ENCODE data around the gene SCARB1. TPM values are rescaled to one million over a fixed set of nuclear protein-coding genes. Genes with fewer than 3 reads are reported as not detected.

Gene SCARB1
- total and polyA plus RNA-seq, 2 of the 13 experiments (the other 11 are each of a cell fraction or from before 2014, with no cell fraction given): 63.4 to 160 TPM

DNA sequence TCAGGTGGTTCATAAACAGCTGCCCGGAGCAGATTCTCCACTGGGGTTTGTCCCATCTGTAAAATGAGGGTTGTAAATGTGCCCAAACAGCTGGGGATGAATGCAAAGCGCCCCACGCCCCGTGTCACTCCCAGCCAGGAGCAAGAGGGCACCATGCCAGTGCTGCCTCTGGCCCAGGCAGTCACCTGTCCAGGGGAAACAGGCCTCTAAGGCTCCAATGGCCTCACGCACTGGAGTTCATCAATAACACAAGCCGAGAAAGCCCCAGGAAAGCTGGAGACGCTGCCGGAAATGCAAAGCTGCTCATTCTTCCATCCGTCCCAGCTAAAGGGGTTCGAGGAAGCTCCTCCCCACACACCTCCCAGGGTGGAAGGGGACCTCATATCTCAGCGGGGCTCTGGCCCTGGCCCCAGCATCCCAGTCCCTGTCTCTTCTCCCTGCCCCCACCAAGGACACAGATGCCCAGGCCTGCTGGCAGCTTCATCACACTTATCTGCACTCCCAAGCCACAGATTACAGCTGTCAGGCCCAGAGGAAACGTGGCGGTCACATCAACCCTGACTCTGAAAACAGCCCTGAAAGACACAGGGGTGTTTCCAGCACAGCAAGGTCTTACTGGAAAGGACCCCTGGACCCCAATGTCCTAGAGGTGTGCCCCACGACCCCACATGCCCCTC is 21.5 kb downstream of the SCARB1 start (continued):
- TF ChIP-seq ZNF180 (CRISPR knock-in tag; IDR thresholded peaks at IDR 0.05; ENCODE audit: borderline replicate concordance, low read depth) (no peak), ZNF468 (CRISPR knock-in tag; IDR thresholded peaks at IDR 0.05) (no peak)

DNA sequence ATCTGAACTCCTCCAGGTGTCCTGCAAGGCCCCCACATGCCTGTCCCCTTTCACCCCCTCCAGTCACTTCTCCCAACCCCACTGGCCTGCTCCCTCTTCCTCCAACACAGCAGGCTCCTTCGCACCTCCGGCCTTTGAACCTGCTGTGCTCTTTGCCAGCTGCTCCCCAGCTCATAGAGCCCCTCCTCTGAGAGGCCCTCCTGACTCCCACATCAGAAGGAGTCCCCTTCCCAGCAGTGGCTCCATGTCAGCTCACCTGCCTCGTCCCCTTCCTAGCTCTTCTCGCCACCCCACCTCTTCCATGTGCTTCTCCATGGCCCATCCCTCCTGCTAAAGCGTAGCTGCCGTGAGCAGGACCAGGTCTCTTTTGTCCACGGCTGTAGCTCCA is 22.1 kb downstream of the SCARB1 start:
- no peak overlapping the region for H3K4me2 ChIP-seq (ENCODE audit: low read depth, low read length)
- BruUV-seq (replicated peaks): no TSS peak
- in situ Hi-C loops (cut with HindIII; ENCODE audit: extremely low pct_ligation_motif_present, low pct_unique_long_range_greater_than_20kb) (no loop called here), intact Hi-C loops (cut with micrococcal nuclease; ENCODE audit: unreplicated experiment) (no loop called here)
- H3K27ac ChIP-seq (ENCODE audit: extremely low read length, insufficient read depth, low read length): peak overlapping the region; percentile 43
- H3K27me3 ChIP-seq (ENCODE audit: control insufficient read depth in 1 of 2, insufficient read depth in 2 of 2, low read length in 2 of 2): no peaks in the 10 kb centered on the region
- WGBS (ENCODE audit: low lambda C conversion rate): 79% methylated on average over 7 of the region's 7 CpGs
- H2AFZ ChIP-seq (ENCODE audit: low read length): no peak overlapping the region
- H3K79me2 ChIP-seq (ENCODE audit: insufficient read depth, low read length): peaks cover 60% of the 10 kb centered on the region
- FAIRE-seq (no peak), DNase-seq (ENCODE audit: low spot score) (no peak), ATAC-seq (peak; percentile 5; the same call in 1 of the 3 replicates)
- no peaks in the 10 kb centered on the region for H3K9me3 ChIP-seq (ENCODE audit: low read length)
- ChIA-PET POLR2A (interaction anchor here (1.3 to 3.3 kb wide), 4 partner anchors 11 to 73 kb away, joined by 3 to 13 read pairs (median 5); partner anchors contain the start of gene UBC), CTCF (ENCODE audit: low intra/inter-chr PET ratio, low total read pairs) (no interaction called here)
- H3K4me3 ChIP-seq (replicated peaks in 1 of 3; ENCODE audit: insufficient read depth in 1 of 3, low read depth in 2 of 3, low read length in 3 of 3): no peak overlapping the region
- peaks cover 2 to 31% of the 10 kb centered on the region in 2 experiments; a peak in 4 of 5 replicates for H3K36me3 ChIP-seq (replicated peaks in 1 of 2; ENCODE audit: control insufficient read depth in 1 of 2, insufficient read depth in 2 of 2, low read length in 2 of 2)
- peaks cover 91% of the 10 kb centered on the region for H3K4me1 ChIP-seq (ENCODE audit: insufficient read depth, low read length)
- no peak overlapping the region for H3K9ac ChIP-seq (ENCODE audit: insufficient read depth, low read depth, low read length)
- H4K20me1 ChIP-seq (ENCODE audit: insufficient read depth, low read length): no peaks in the 10 kb centered on the region
- TF ChIP-seq, protein P1, sequence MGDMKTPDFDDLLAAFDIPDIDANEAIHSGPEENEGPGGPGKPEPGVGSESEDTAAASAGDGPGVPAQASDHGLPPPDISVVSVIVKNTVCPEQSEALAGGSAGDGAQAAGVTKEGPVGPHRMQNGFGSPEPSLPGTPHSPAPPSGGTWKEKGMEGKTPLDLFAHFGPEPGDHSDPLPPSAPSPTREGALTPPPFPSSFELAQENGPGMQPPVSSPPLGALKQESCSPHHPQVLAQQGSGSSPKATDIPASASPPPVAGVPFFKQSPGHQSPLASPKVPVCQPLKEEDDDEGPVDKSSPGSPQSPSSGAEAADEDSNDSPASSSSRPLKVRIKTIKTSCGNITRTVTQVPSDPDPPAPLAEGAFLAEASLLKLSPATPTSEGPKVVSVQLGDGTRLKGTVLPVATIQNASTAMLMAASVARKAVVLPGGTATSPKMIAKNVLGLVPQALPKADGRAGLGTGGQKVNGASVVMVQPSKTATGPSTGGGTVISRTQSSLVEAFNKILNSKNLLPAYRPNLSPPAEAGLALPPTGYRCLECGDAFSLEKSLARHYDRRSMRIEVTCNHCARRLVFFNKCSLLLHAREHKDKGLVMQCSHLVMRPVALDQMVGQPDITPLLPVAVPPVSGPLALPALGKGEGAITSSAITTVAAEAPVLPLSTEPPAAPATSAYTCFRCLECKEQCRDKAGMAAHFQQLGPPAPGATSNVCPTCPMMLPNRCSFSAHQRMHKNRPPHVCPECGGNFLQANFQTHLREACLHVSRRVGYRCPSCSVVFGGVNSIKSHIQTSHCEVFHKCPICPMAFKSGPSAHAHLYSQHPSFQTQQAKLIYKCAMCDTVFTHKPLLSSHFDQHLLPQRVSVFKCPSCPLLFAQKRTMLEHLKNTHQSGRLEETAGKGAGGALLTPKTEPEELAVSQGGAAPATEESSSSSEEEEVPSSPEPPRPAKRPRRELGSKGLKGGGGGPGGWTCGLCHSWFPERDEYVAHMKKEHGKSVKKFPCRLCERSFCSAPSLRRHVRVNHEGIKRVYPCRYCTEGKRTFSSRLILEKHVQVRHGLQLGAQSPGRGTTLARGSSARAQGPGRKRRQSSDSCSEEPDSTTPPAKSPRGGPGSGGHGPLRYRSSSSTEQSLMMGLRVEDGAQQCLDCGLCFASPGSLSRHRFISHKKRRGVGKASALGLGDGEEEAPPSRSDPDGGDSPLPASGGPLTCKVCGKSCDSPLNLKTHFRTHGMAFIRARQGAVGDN (CRISPR knock-in tag; IDR thresholded peaks at IDR 0.05): peak; percentile 85
- TF ChIP-seq, protein P2, sequence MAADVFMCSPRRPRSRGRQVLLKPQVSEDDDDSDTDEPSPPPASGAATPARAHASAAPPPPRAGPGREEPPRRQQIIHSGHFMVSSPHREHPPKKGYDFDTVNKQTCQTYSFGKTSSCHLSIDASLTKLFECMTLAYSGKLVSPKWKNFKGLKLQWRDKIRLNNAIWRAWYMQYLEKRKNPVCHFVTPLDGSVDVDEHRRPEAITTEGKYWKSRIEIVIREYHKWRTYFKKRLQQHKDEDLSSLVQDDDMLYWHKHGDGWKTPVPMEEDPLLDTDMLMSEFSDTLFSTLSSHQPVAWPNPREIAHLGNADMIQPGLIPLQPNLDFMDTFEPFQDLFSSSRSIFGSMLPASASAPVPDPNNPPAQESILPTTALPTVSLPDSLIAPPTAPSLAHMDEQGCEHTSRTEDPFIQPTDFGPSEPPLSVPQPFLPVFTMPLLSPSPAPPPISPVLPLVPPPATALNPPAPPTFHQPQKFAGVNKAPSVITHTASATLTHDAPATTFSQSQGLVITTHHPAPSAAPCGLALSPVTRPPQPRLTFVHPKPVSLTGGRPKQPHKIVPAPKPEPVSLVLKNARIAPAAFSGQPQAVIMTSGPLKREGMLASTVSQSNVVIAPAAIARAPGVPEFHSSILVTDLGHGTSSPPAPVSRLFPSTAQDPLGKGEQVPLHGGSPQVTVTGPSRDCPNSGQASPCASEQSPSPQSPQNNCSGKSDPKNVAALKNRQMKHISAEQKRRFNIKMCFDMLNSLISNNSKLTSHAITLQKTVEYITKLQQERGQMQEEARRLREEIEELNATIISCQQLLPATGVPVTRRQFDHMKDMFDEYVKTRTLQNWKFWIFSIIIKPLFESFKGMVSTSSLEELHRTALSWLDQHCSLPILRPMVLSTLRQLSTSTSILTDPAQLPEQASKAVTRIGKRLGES (CRISPR knock-in tag; IDR thresholded peaks at IDR 0.05; ENCODE audit: borderline replicate concordance): no peak
- TF ChIP-seq ZNF263 (CRISPR knock-in tag; IDR thresholded peaks at IDR 0.05) (peak; percentile 86), SALL1 (CRISPR knock-in tag; IDR thresholded peaks at IDR 0.05) (peak; percentile 50), TAF15 (IDR thresholded peaks at IDR 0.05; ENCODE audit: low read depth, low read length, poor library complexity, severe bottlenecking) (no peak), ZNF292 (CRISPR knock-in tag; IDR thresholded peaks at IDR 0.05; ENCODE audit: borderline replicate concordance, low read depth) (peak; percentile 61; the same call in 1 of the 2 replicates), ZNF331 (CRISPR knock-in tag; IDR thresholded peaks at IDR 0.05) (no peak), ZSCAN12 (CRISPR knock-in tag; IDR thresholded peaks at IDR 0.05) (no peak), ZFX (CRISPR knock-in tag; IDR thresholded peaks at IDR 0.05; ENCODE audit: low read depth) (peak; percentile 40; the same call in 1 of the 2 replicates), ZMYM3 (CRISPR knock-in tag; IDR thresholded peaks at IDR 0.05) (peak; percentile 62)
- TF ChIP-seq, protein P3, sequence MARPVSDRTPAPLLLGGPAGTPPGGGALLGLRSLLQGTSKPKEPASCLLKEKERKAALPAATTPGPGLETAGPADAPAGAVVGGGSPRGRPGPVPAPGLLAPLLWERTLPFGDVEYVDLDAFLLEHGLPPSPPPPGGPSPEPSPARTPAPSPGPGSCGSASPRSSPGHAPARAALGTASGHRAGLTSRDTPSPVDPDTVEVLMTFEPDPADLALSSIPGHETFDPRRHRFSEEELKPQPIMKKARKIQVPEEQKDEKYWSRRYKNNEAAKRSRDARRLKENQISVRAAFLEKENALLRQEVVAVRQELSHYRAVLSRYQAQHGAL (CRISPR knock-in tag; IDR thresholded peaks at IDR 0.05; ENCODE audit: not compliant biosample characterization): no peak
